Fibroblast of pulmonary artery (primary cell): ENCODE measurements around the gene MANEA.

Source experiments
- DNase-seq: peaks from one replicate; pipeline ENCODE4 v3.0.0-alpha.2; 2010; ENCODE audit warnings: low read depth
- H3K4me3 ChIP-seq: replicated peaks from 2 replicates; pipeline ENCODE4 v1.5.1; 2011; ENCODE audit warnings: low read depth, mild to moderate bottlenecking, control low read depth, low read length, moderate library complexity
- TF ChIP-seq, protein P1 (sequence below): IDR thresholded peaks from 2 replicates; pipeline ENCODE4 v1.5.1; 2011; ENCODE audit warnings: mild to moderate bottlenecking, control low read depth, low read length, inconsistent platforms; ENCODE audit errors: missing control alignments

Gene MANEA

DNA sequence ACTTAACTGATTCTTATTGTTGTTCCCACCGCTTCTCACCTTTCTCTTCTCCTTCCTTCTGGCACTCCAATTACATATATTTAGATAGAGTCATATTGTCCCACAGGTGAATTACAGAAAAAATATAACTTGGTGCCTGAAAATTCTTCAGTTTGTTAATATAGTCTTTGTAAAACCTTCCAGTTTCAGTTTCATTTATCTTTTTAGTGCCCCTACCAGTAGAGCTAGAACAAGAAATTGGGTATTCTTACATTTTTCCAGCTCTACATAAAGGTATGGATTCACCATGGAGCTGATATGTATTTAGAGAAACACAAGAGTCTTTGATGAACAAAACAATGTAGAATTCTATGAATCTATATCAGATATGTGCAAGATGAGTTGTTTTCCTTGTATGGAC, 10.7 kb downstream of the MANEA start:
- H3K4me3 ChIP-seq, result no peak overlapping the region
- TF ChIP-seq, protein P1, sequence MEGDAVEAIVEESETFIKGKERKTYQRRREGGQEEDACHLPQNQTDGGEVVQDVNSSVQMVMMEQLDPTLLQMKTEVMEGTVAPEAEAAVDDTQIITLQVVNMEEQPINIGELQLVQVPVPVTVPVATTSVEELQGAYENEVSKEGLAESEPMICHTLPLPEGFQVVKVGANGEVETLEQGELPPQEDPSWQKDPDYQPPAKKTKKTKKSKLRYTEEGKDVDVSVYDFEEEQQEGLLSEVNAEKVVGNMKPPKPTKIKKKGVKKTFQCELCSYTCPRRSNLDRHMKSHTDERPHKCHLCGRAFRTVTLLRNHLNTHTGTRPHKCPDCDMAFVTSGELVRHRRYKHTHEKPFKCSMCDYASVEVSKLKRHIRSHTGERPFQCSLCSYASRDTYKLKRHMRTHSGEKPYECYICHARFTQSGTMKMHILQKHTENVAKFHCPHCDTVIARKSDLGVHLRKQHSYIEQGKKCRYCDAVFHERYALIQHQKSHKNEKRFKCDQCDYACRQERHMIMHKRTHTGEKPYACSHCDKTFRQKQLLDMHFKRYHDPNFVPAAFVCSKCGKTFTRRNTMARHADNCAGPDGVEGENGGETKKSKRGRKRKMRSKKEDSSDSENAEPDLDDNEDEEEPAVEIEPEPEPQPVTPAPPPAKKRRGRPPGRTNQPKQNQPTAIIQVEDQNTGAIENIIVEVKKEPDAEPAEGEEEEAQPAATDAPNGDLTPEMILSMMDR, result no peak
- DNase-seq, result no peak

DNA sequence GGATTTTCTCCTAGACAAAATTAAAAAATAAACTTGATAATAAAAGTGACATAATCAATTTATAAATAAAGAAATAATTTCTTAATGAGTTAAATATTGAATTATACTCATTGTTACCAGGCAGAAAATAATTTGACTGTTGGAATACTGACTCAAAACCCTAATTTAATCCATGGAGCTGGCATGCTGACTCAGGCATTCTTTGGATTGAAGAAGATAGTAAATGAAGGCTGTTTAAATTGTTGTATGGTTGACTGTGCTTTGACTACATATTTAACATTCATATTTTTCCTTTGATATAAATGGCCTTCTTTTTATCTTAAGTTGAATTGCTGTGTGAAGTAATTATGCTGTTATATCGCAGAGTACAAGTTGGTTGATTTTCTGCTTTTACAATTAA, 11.7 kb downstream of the MANEA start:
- TF ChIP-seq, protein P1, result no peak
- no peak overlapping the region for H3K4me3 ChIP-seq
- no peak for DNase-seq

DNA sequence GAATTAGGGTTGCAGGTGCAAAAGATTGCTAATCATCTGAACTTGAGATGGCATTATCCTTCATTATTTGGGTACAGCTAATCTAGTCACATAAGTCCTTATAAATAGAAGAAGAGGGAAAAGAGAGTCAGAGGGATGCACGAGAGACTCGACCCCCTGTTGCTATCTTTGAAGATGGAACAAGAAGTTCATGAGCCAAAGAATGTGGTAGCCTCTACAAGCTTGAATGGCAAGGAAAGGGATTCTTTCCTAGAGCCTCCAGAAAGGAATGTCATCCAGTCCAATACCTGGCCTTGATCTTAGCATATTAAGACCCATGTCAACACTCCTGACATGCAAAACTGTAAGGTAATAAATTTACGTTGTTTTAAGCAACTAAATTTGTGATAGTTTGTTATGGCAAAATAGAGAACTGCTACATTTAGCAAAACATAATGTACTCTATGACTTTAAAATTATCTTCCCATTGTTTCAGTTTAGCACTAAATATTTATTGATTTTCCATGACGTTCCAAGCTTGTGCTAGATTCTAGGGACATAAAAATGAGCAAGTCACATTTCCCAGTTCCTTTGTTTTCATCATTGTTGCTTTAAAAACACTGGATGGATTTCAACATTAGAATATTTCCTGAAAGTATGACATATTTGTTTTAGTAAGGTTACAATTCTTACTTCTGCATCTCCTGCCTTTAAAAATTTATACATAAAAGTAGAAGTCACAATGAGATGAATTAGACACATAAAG, 12.7 kb downstream of the MANEA start:
- no peak overlapping the region for H3K4me3 ChIP-seq
- no peak for DNase-seq
- TF ChIP-seq, protein P1, result no peak

GRCh38 chr6:95593025-95593424, 15.7 kb downstream of the MANEA start:
- H3K4me3 ChIP-seq, result no peak overlapping the region
- DNase-seq, result peak; percentile 21
- TF ChIP-seq, protein P1, result no peak

GRCh38 chr6:95596021-95596420, 18.7 kb downstream of the MANEA start:
- TF ChIP-seq, protein P1, result no peak

GRCh38 chr6:95599706-95600105, 22.4 kb downstream of the MANEA start:
- TF ChIP-seq, protein P1, result no peak
- no peak overlapping the region for H3K4me3 ChIP-seq

More at GRCh38 chr6:95596021-95596420, 18.7 kb downstream of the MANEA start:
- H3K4me3 ChIP-seq, result no peak overlapping the region
- DNase-seq, result no peak

DNA sequence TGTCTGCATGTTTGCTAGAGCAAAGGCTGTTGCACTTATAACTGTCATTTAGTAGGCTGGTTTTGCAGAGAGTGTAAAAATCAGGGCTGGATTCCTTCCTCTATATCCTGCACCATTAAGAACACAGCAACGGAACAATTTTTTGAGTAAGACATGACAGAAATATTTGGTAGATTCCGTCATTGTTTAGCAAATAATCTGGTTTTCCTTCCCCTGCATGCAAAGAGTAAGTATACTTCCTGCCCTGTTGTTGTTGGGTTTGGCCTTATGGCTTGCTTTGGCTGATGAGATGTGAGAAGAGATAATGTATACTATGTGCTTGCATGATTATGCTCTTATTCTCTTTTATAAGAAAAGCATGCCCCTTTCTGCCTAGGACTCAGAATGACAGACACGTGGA, 23.8 kb downstream of the MANEA start:
- peak; percentile 14 for DNase-seq
- TF ChIP-seq, protein P1, result no peak
- H3K4me3 ChIP-seq, result no peak overlapping the region

More at GRCh38 chr6:95599706-95600105, 22.4 kb downstream of the MANEA start:
- DNase-seq, result no peak
